Fibroblast of the aortic adventitia (primary cell): ENCODE results near the gene WDR75. TPM values are rescaled to one million over a fixed set of nuclear protein-coding genes. Genes with fewer than 3 reads are reported as not detected.

ENCODE experiments used
- DNase-seq: peaks from one replicate; pipeline ENCODE4 v3.0.0-alpha.2; 2010; ENCODE audit warnings: low read depth
- H3K4me3 ChIP-seq: 2 replicates; pipeline ENCODE4 v1.5.1; 2011; ENCODE audit warnings: low read depth, mild to moderate bottlenecking, control low read depth, low read length, moderate library complexity
- CTCF ChIP-seq: IDR thresholded peaks from 2 replicates; pipeline ENCODE4 v1.5.1; 2011; ENCODE audit warnings: mild to moderate bottlenecking, low read length, control low read depth, inconsistent platforms; ENCODE audit not compliant: insufficient read depth
- total RNA-seq: library from RNA; depleted of rRNA; stranded (reverse); fragments of >200 nt; gene quantifications from 2 replicates; pipeline ENCODE4 v1.2.3, GENCODE V29; 2012; ENCODE audit warnings: low replicate concordance

Gene WDR75
- total RNA-seq, 1 donor = 55.7 TPM

- TF ChIP-seq CTCF = no peak
- DNase-seq = no peak
- H3K4me3 ChIP-seq = peak overlapping the region; percentile 72
Measured at GRCh38 chr2:189440644-189440946, 679 bp upstream of the WDR75 start.

GRCh38 chr2:189441709-189442074 lies 418 bp downstream of the WDR75 start:
- DNase-seq = no peak
- TF ChIP-seq CTCF = no peak
- H3K4me3 ChIP-seq = peak overlapping the region; percentile 72

- H3K4me3 ChIP-seq = peak overlapping the region; percentile 72
- DNase-seq = no peak
- TF ChIP-seq CTCF = no peak
Measured at GRCh38 chr2:189442468-189442867, 1.2 kb downstream of the WDR75 start.

GRCh38 chr2:189444322-189444721 lies 3.0 kb downstream of the WDR75 start:
- TF ChIP-seq CTCF = no peak
- peak; percentile 9 for DNase-seq
- H3K4me3 ChIP-seq = no peak overlapping the region

- no peak for TF ChIP-seq CTCF
- no peak overlapping the region for H3K4me3 ChIP-seq
- DNase-seq = no peak
Measured at GRCh38 chr2:189446780-189447179, 5.5 kb downstream of the WDR75 start.

- peak; percentile 5 for DNase-seq
- no peak overlapping the region for H3K4me3 ChIP-seq
- no peak for TF ChIP-seq CTCF
Measured at GRCh38 chr2:189454009-189454408, 12.7 kb downstream of the WDR75 start.

GRCh38 chr2:189465076-189465475 lies 23.8 kb downstream of the WDR75 start:
- TF ChIP-seq CTCF = no peak

More at GRCh38 chr2:189465076-189465475, 23.8 kb downstream of the WDR75 start:
- no peak for DNase-seq
- no peak overlapping the region for H3K4me3 ChIP-seq
